DOHH2 (cell line): ENCODE results near the gene ZFYVE1.

Source experiments
- CTCF ChIP-seq: fragments of 200-600 bp; sonication (generic); IDR thresholded peaks from one replicate; pipeline ENCODE4 v1.5.1; 2014; ENCODE audit warnings: antibody characterized with exemption, mild to moderate bottlenecking, low read depth, low read length; ENCODE audit not compliant: poor library complexity, severe bottlenecking
- EZH2phosphoT487 ChIP-seq: fragments of 200-600 bp; sonication (generic); IDR thresholded peaks from 2 replicates; pipeline ENCODE4 v1.6.1; 2017; ENCODE audit warnings: borderline replicate concordance, mild to moderate bottlenecking, antibody characterized with exemption, low read length, moderate library complexity, mixed read lengths

- TF ChIP-seq CTCF (peak; percentile 10), EZH2phosphoT487 (no peak)
These were observed 32.2 kb upstream of the ZFYVE1 start for GRCh38 chr14:73058922-73059673.
